A673 (cell line): ENCODE results near the gene MALT1. TPM values are rescaled to one million over a fixed set of nuclear protein-coding genes. Genes with fewer than 3 reads are reported as not detected.

Experiments used
- BruUV-seq: library from RNA; stranded (reverse); fragments of 400-500 nt; replicated peaks from 2 replicates; lab custom pipeline; 2021; lab: Mats Ljungman, UMichigan
- CTCF ChIA-PET: fragments of 300-600 bp; sonication (Branson Sonifier 250); formaldehyde crosslinking; loops from one replicate; lab custom pipeline; 2022; ENCODE audit warnings: antibody characterized with exemption; lab: Charles Lee
- POLR2A ChIA-PET: fragments of 300-600 bp; sonication (Branson Sonifier 250); formaldehyde crosslinking; loops from one replicate; lab custom pipeline; 2022; ENCODE audit warnings: antibody characterized with exemption; ENCODE audit not compliant: low non-redundant PET; lab: Charles Lee
- DNase-seq: peaks from one replicate; pipeline ENCODE4 v3.0.0-alpha.2; 2015; ENCODE audit warnings: low spot score
- H3K27ac ChIP-seq: fragments of 200-600 bp; sonication (generic); 2 replicates; pipeline ENCODE4 v1.5.1; 2016; ENCODE audit warnings: mixed run types, low read depth, mild to moderate bottlenecking, mixed read lengths, antibody characterized with exemption, low read length; ENCODE audit not compliant: poor library complexity, severe bottlenecking
- H3K27me3 ChIP-seq: fragments of 200-600 bp; sonication (generic); replicated peaks from 2 replicates; pipeline ENCODE4 v1.6.1; 2017; ENCODE audit warnings: mixed run types, low read depth, mild to moderate bottlenecking, mixed read lengths, antibody characterized with exemption, low read length; ENCODE audit not compliant: insufficient read depth, poor library complexity
- H3K36me3 ChIP-seq: fragments of 200-600 bp; sonication (generic); 2 replicates; pipeline ENCODE4 v1.6.1; 2016; ENCODE audit warnings: mixed run types, mild to moderate bottlenecking, mixed read lengths, antibody characterized with exemption, low read length; ENCODE audit not compliant: insufficient read depth, poor library complexity, severe bottlenecking
- H3K4me1 ChIP-seq: fragments of 200-600 bp; sonication (generic); 2 replicates; pipeline ENCODE4 v1.6.1; 2017; ENCODE audit warnings: mixed run types, mild to moderate bottlenecking, mixed read lengths, antibody characterized with exemption, low read length; ENCODE audit not compliant: insufficient read depth, poor library complexity, severe bottlenecking
- H3K4me3 ChIP-seq: fragments of 200-600 bp; sonication (generic); 2 replicates; pipeline ENCODE4 v1.5.1; 2016; ENCODE audit warnings: low read depth, mixed run types, mild to moderate bottlenecking, mixed read lengths, low read length; ENCODE audit not compliant: poor library complexity, severe bottlenecking
- H3K9me3 ChIP-seq: fragments of 200-600 bp; sonication (generic); 2 replicates; pipeline ENCODE4 v1.6.1; 2016; ENCODE audit warnings: mixed run types, low read depth, mild to moderate bottlenecking, mixed read lengths, antibody characterized with exemption, low read length; ENCODE audit not compliant: poor library complexity, severe bottlenecking
- EZH2 ChIP-seq: fragments of 200-600 bp; sonication (generic); IDR thresholded peaks from 2 replicates; pipeline ENCODE4 v1.6.1; 2017; ENCODE audit warnings: borderline replicate concordance, low read depth, mild to moderate bottlenecking, mixed read lengths, antibody characterized with exemption, low read length; ENCODE audit not compliant: poor library complexity, severe bottlenecking
- intact Hi-C: fragments of 100-400 bp; cut with micrococcal nuclease; formaldehyde crosslinking; loops from one replicate; pipeline ENCODE4 v1.10.0; 2022; ENCODE audit not compliant: unreplicated experiment
- total RNA-seq: library from RNA; stranded (reverse); gene quantifications from 2 replicates; pipeline ENCODE4 v1.2.3, GENCODE V29; 2021
- TF ChIP-seq, protein P1 (sequence below): fragments of 300-800, 200-600 bp; sonication (generic); conservative IDR thresholded peaks from 2 replicates; pipeline ENCODE4 v1.5.1; 2017; ENCODE audit warnings: low read depth, mild to moderate bottlenecking, antibody characterized with exemption, low read length, moderate library complexity, mixed read lengths

The MALT1 gene
- total RNA-seq, 1 experiment from 2014 or later = 23.0 TPM

DNA sequence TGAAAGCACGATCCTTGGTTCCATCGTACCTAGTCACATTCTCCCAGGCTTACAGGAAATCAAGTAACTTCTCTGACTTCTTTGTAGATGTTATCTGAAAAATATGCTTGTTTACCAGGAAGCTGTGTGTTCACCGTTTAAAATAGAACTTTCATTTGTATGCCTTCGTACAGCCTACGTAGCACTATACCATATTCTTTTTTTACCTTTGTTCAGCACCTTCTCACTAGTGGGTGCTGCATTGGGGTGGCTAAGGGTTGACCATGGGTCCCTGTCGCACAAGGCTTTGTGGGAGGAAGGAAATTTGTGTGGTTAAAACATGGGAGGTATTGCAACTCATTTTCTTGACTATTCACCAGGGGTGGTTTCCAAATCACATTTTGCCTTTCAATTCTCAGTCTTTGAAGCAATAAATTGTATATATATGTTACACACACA lies 16.6 kb downstream of the MALT1 start:
- Histone ChIP-seq H3K27ac (no peak overlapping the region), H3K4me3 (no peak overlapping the region), H3K36me3 (no peaks in the 10 kb centered on the region), H3K4me1 (peaks cover 8% of the 10 kb centered on the region), H3K9me3 (no peaks in the 10 kb centered on the region), H3K27me3 (no peaks in the 10 kb centered on the region)
- ChIA-PET CTCF (no interaction called here), POLR2A (no interaction called here)
- TF ChIP-seq EZH2 = no peak
- TF ChIP-seq, protein P1, sequence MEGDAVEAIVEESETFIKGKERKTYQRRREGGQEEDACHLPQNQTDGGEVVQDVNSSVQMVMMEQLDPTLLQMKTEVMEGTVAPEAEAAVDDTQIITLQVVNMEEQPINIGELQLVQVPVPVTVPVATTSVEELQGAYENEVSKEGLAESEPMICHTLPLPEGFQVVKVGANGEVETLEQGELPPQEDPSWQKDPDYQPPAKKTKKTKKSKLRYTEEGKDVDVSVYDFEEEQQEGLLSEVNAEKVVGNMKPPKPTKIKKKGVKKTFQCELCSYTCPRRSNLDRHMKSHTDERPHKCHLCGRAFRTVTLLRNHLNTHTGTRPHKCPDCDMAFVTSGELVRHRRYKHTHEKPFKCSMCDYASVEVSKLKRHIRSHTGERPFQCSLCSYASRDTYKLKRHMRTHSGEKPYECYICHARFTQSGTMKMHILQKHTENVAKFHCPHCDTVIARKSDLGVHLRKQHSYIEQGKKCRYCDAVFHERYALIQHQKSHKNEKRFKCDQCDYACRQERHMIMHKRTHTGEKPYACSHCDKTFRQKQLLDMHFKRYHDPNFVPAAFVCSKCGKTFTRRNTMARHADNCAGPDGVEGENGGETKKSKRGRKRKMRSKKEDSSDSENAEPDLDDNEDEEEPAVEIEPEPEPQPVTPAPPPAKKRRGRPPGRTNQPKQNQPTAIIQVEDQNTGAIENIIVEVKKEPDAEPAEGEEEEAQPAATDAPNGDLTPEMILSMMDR = no peak
- no peak for DNase-seq
- no TSS peak for BruUV-seq
- intact Hi-C loops = loop anchor here (10.0 kb wide), 1 partner anchor 63 kb away; the partner anchor contains the start of gene ALPK2

GRCh38 chr18:58690259-58690658 lies 19.0 kb downstream of the MALT1 start:
- H3K27ac ChIP-seq = no peak overlapping the region
- intact Hi-C loops = no loop called here
- H3K9me3 ChIP-seq = no peaks in the 10 kb centered on the region
- ChIA-PET CTCF (no interaction called here), POLR2A (no interaction called here)
- no peak overlapping the region for H3K4me3 ChIP-seq
- no TSS peak for BruUV-seq
- peaks cover 10% of the 10 kb centered on the region for H3K4me1 ChIP-seq
- TF ChIP-seq, protein P1 = no peak
- TF ChIP-seq EZH2 = no peak
- no peak for DNase-seq
- no peaks in the 10 kb centered on the region for H3K36me3 ChIP-seq
- no peaks in the 10 kb centered on the region for H3K27me3 ChIP-seq

DNA sequence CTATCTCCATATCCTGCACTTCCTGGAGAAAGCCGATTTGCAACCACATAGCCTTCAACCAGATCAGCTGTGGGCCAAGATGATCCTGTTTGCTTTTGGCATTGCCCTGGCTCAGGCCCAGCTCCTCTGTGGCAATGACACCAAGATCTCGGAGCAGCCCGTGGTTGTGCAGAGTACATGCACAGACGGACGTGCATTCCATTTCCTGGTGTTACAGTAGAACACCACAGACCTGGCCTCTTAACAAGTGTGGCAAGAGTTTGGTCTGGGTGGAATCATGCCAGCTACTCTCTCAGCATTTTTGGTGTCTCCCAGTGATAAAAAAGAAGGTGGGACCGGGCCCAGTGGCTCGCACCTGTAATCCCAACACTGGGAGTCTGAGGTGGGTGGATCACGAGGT lies 20.0 kb downstream of the MALT1 start:
- CTCF ChIA-PET = interaction anchor here (0.5 kb wide), 1 partner anchor 617 kb away, joined by 6 read pairs; no protein-coding TSS in a partner anchor
- Histone ChIP-seq H3K4me3 (no peak overlapping the region), H3K27me3 (no peaks in the 10 kb centered on the region), H3K4me1 (peaks cover 10% of the 10 kb centered on the region), H3K36me3 (no peaks in the 10 kb centered on the region), H3K9me3 (no peaks in the 10 kb centered on the region), H3K27ac (no peak overlapping the region)
- POLR2A ChIA-PET = interaction anchor here (0.7 kb wide), 1 partner anchor 181 kb away, joined by 20 read pairs; no protein-coding TSS in a partner anchor
- DNase-seq = no peak
- TF ChIP-seq, protein P1 = no peak
- no peak for TF ChIP-seq EZH2
- BruUV-seq = no TSS peak
- intact Hi-C loops = no loop called here
